GM12874 (cell line): ENCODE results near the gene CNTN4.

Experiments
- CTCF ChIP-seq: IDR thresholded peaks from 2 replicates; pipeline ENCODE4 v1.5.1; 2011; ENCODE audit warnings: low read depth, mild to moderate bottlenecking, control low read depth, low read length, moderate library complexity; ENCODE audit not compliant: insufficient read depth

The CNTN4 gene

GRCh38 chr3:2790266-2790815, 691.7 kb downstream of the CNTN4 start:
- TF ChIP-seq CTCF, result no peak

DNA sequence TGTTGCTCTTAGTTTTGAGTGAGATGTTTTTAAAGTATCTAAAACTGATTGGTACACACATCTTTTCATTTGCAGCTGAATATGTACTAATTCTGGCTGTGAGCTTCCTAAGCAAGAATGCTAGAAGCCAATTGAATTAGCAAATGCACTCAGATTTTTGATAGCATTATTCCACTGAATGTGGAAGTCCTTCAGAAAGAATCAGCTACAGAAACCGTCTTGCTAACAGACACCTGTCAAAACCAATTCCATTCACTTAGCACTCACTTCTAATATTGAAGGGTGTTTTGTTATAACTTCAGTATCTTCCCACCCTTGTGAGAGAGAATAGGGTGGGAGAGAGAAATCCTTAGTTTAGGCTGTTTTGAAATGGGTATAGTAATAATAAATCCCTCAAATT, 693.8 kb downstream of the CNTN4 start:
- TF ChIP-seq CTCF, result no peak

DNA sequence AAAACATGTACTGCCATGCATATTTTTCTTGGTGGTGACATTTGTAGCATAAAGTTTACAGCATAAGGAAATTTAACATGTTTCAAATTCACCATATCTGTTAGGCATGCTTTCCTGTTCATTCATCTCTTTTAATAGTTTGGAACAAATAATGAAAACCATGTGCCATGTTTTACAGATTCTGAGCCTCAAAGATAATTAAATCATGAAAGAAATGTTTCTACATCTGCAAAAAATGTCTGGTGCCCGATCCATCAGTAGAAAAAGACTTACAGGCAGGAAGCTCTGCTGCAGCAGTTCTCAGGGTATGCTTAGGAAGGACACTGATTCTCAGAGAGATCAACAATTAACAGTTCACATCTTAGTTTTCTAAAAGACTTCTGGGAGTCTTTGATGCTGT, 695.3 kb downstream of the CNTN4 start:
- TF ChIP-seq CTCF, result no peak

DNA sequence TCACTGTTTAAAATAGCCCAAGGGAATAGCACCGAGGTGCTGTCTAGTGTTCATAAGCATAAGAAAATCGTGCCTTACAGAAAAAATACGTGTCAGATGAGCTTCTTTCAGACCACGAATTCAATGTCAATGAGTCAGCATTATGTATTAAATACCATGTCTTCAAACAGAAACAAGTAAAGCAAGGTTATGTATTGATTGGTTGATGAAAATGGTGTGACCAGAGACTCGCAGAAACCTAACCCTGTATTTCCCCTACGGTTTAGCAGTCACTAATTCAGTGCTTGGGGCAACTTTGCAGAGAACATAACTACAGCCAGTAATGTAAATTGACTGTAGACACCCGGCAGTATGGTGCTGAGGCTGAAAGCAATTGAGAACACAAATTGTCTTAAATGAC, 703.8 kb downstream of the CNTN4 start:
- no peak for TF ChIP-seq CTCF

GRCh38 chr3:2807514-2807913, 708.8 kb downstream of the CNTN4 start:
- no peak for TF ChIP-seq CTCF

DNA sequence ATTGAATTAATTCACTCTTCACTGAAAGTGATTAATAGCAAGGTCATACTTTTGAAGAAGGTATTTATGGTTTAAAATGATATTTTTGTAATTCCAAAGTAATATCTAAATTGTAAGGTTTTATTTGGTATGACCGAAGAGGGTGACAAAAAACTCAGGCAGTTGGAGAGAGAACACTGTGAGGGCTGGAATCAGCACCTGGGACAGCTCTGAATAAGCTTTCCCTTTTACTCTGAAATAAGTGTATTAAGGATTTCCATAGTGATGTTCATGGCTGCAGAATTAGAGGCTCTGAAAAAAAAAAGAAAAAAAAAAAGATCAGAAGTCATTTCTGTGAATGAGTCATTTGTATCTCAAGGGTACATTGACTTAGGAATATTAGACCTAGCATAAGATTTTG, 712.1 kb downstream of the CNTN4 start:
- no peak for TF ChIP-seq CTCF

- TF ChIP-seq CTCF, result no peak
Measured at GRCh38 chr3:2819571-2819970, 720.9 kb downstream of the CNTN4 start.
